Keratinocyte (primary cell): Measurements from ENCODE around the gene KRT81. TPM values are rescaled to one million over a fixed set of nuclear protein-coding genes. Genes with fewer than 3 reads are reported as not detected.

ENCODE experiments used
- DNase-seq: peaks from one replicate; pipeline ENCODE4 v3.0.0-alpha.2; 2011; ENCODE audit warnings: low read depth, missing footprints, low spot score
- FAIRE-seq: peaks from 2 replicates; lab custom pipeline; 2011; peaks lifted over from hg19 to GRCh38; lab: Jason Lieb, UNC
- H2AFZ ChIP-seq: 2 replicates; pipeline ENCODE4 v1.6.0; 2012; ENCODE audit warnings: low read length, control low read depth, inconsistent platforms; ENCODE audit not compliant: control insufficient read depth
- H3K27ac ChIP-seq: 2 replicates; pipeline ENCODE4 v1.5.1; 2011; ENCODE audit warnings: low read length; ENCODE audit not compliant: control insufficient read depth, insufficient read depth
- H3K27me3 ChIP-seq: 3 replicates; pipeline ENCODE4 v1.6.0; 2011; ENCODE audit warnings: low read length; ENCODE audit not compliant: control insufficient read depth, insufficient read depth; ENCODE audit errors: extremely low read depth
- H3K36me3 ChIP-seq, 2 experiments: 2 replicates in 1 of 2; 3 replicates in 1 of 2; pipeline ENCODE4 v1.5.1; 2011; ENCODE audit warnings: low read length in 2 of 2, mild to moderate bottlenecking in 1 of 2; ENCODE audit not compliant: control insufficient read depth in 2 of 2, insufficient read depth in 2 of 2; ENCODE audit errors: extremely low read depth in 1 of 2
- H3K4me1 ChIP-seq: 3 replicates; pipeline ENCODE4 v1.5.1; 2011; ENCODE audit warnings: low read length; ENCODE audit not compliant: control insufficient read depth, insufficient read depth; ENCODE audit errors: extremely low read depth
- H3K4me2 ChIP-seq: 3 replicates; pipeline ENCODE4 v1.6.0; 2011; ENCODE audit warnings: low read depth, low read length; ENCODE audit not compliant: control insufficient read depth, insufficient read depth; ENCODE audit errors: extremely low read depth
- H3K4me3 ChIP-seq, 3 experiments: fragments of 200-600 bp in 1 of 3; sonication (generic) in 1 of 3; 2 replicates in 2 of 3; 3 replicates in 1 of 3; pipeline ENCODE4 v1.5.1; 2011 to 2016; ENCODE audit warnings: low read length in 3 of 3, mild to moderate bottlenecking in 3 of 3, control low read depth in 2 of 3, inconsistent platforms in 1 of 3, low read depth in 1 of 3, mixed read lengths in 1 of 3, mixed run types in 1 of 3, moderate library complexity in 1 of 3; ENCODE audit not compliant: control insufficient read depth in 2 of 3, insufficient read depth in 2 of 3; ENCODE audit errors: extremely low read depth in 1 of 3
- H3K79me2 ChIP-seq: 2 replicates; pipeline ENCODE4 v1.6.0; 2012; ENCODE audit warnings: low read length; ENCODE audit not compliant: control insufficient read depth, insufficient read depth
- H3K9ac ChIP-seq: 3 replicates; pipeline ENCODE4 v1.6.0; 2011; ENCODE audit warnings: low read length; ENCODE audit not compliant: control insufficient read depth, insufficient read depth; ENCODE audit errors: extremely low read depth
- H3K9me1 ChIP-seq: 3 replicates; pipeline ENCODE4 v1.6.0; 2011; ENCODE audit warnings: low read length; ENCODE audit not compliant: control insufficient read depth, insufficient read depth; ENCODE audit errors: extremely low read depth
- H3K9me3 ChIP-seq: 2 replicates; pipeline ENCODE4 v1.5.1; 2012; ENCODE audit warnings: low read depth, low read length; ENCODE audit not compliant: control insufficient read depth
- H4K20me1 ChIP-seq: 3 replicates; pipeline ENCODE4 v1.6.0; 2011; ENCODE audit warnings: low read length; ENCODE audit not compliant: control insufficient read depth, insufficient read depth; ENCODE audit errors: extremely low read depth
- EZH2 ChIP-seq: IDR thresholded peaks from one replicate; pipeline ENCODE4 v1.6.1; 2012; ENCODE audit warnings: inconsistent platforms, mild to moderate bottlenecking, low read length, moderate library complexity
- dilution Hi-C: fragments of 300-500 bp; cut with MboI; formaldehyde crosslinking; loops from one replicate; pipeline ENCODE4 v1.7.0; 2020; ENCODE audit warnings: low sequenced_read_pairs; ENCODE audit not compliant: extremely low pct_ligation_motif_present
- polyA plus RNA-seq, 5 experiments: library from polyadenylated mRNA; depleted of rRNA in 3 of 5; stranded (reverse) in 3 of 5; stranded (forward) in 1 of 5; unstranded in 1 of 5; fragments of >200 nt; gene quantifications; 1 replicate in 1 of 5; 2 replicates in 3 of 5; 3 replicates in 1 of 5; pipeline versions ENCODE4 v1.2.1 to v1.2.3, GENCODE V29; 2011 to 2012; ENCODE audit warnings: missing spikeins in 2 of 5, low read depth in 1 of 5, low replicate concordance in 1 of 5
- TF ChIP-seq, protein P1 (sequence below), 3 experiments: IDR thresholded peaks in 1 of 3; conservative IDR thresholded peaks in 1 of 3; optimal IDR thresholded peaks in 1 of 3; 2 replicates in 2 of 3; 3 replicates in 1 of 3; pipeline versions ENCODE3 to v1.5.1; 2011; ENCODE audit warnings: low read length in 3 of 3, mild to moderate bottlenecking in 3 of 3, moderate library complexity in 2 of 3, control low read depth in 1 of 3, inconsistent platforms in 1 of 3; ENCODE audit not compliant: insufficient read depth in 2 of 3; ENCODE audit errors: extremely low read depth in 1 of 3

Gene KRT81
- polyA plus RNA-seq, 1 donor (not counting 4 experiments of a cell fraction or from before 2014, with no cell fraction given), result 0.03 TPM

GRCh38 chr12:52313461-52313860, 22.1 kb upstream of the KRT81 start:
- Histone ChIP-seq H3K9me3 (no peaks in the 10 kb centered on the region), H2AFZ (no peak overlapping the region), H3K9me1 (no peaks in the 10 kb centered on the region), H3K79me2 (no peaks in the 10 kb centered on the region), H3K27ac (no peak overlapping the region), H3K4me1 (peaks cover 5% of the 10 kb centered on the region), H3K27me3 (peaks cover 22% of the 10 kb centered on the region), H3K4me2 (no peak overlapping the region), H3K4me3 (no peak overlapping the region), H3K9ac (no peak overlapping the region), H4K20me1 (no peaks in the 10 kb centered on the region), H3K36me3 (no peaks in the 10 kb centered on the region)
- no peak for FAIRE-seq
- dilution Hi-C loops, result no loop called here
- DNase-seq, result no peak
- TF ChIP-seq, protein P1, sequence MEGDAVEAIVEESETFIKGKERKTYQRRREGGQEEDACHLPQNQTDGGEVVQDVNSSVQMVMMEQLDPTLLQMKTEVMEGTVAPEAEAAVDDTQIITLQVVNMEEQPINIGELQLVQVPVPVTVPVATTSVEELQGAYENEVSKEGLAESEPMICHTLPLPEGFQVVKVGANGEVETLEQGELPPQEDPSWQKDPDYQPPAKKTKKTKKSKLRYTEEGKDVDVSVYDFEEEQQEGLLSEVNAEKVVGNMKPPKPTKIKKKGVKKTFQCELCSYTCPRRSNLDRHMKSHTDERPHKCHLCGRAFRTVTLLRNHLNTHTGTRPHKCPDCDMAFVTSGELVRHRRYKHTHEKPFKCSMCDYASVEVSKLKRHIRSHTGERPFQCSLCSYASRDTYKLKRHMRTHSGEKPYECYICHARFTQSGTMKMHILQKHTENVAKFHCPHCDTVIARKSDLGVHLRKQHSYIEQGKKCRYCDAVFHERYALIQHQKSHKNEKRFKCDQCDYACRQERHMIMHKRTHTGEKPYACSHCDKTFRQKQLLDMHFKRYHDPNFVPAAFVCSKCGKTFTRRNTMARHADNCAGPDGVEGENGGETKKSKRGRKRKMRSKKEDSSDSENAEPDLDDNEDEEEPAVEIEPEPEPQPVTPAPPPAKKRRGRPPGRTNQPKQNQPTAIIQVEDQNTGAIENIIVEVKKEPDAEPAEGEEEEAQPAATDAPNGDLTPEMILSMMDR (optimal IDR thresholded peaks at IDR 0.05 in 1 of 3, IDR thresholded peaks at IDR 0.05 in 1 of 3, conservative IDR thresholded peaks at IDR 0.05 in 1 of 3; ENCODE audit: extremely low read depth in 1 of 3, insufficient read depth in 2 of 3, low read length in 3 of 3), result no peak
- TF ChIP-seq EZH2, result no peak

DNA sequence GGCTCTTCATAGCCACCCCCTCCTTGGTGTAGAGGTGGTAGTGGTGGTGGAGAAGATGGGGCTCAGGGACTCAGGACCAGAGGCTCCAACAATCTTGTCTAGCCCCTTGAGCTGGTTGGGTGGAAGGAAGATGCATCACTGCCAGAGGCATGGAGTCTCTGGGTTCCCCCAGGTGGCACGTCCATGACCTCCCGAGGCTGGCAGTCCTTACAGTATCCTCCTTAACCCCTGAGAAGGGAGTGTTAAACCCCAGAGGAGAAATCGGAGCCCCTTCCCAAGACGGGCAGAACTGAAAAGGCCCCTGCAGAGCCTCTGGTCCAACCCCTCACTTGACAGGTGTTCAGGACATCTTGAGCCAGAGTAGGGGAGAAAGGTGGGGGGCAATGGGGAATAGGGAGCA, 20.8 kb upstream of the KRT81 start:
- H3K4me3 ChIP-seq, result no peak overlapping the region
- H3K36me3 ChIP-seq, result no peaks in the 10 kb centered on the region
- TF ChIP-seq, protein P1 (optimal IDR thresholded peaks at IDR 0.05 in 1 of 3, IDR thresholded peaks at IDR 0.05 in 1 of 3, conservative IDR thresholded peaks at IDR 0.05 in 1 of 3; ENCODE audit: extremely low read depth in 1 of 3, insufficient read depth in 2 of 3, low read length in 3 of 3), result no peak
- TF ChIP-seq EZH2, result no peak
- H4K20me1 ChIP-seq, result no peaks in the 10 kb centered on the region
- H2AFZ ChIP-seq, result no peak overlapping the region
- H3K9ac ChIP-seq, result no peak overlapping the region
- FAIRE-seq, result no peak
- H3K9me1 ChIP-seq, result no peaks in the 10 kb centered on the region
- H3K79me2 ChIP-seq, result no peaks in the 10 kb centered on the region
- H3K9me3 ChIP-seq, result no peaks in the 10 kb centered on the region
- no peak overlapping the region for H3K27ac ChIP-seq
- dilution Hi-C loops, result no loop called here
- no peak overlapping the region for H3K4me2 ChIP-seq
- H3K4me1 ChIP-seq, result peaks cover 12% of the 10 kb centered on the region
- peaks cover 30% of the 10 kb centered on the region for H3K27me3 ChIP-seq
- DNase-seq, result no peak
